Epithelial cell of esophagus (primary cell): ENCODE data around the gene SVOP.
"Not testable (repeated sequence)": the region's sequence is repeated elsewhere in the genome, so short reads cannot be mapped to it uniquely, and the experiment has no call there.

ENCODE experiments used
- DNase-seq: peaks from one replicate; pipeline ENCODE4 v3.0.0; 2010; ENCODE audit warnings: low read depth
- H3K4me3 ChIP-seq: 2 replicates; pipeline ENCODE4 v1.5.1; 2011; ENCODE audit warnings: mild to moderate bottlenecking, low read length, control low read depth
- TF ChIP-seq, protein P1 (sequence below): IDR thresholded peaks from 2 replicates; pipeline ENCODE4 v1.5.1; 2011; ENCODE audit warnings: low read depth, mild to moderate bottlenecking, low read length, control low read depth, inconsistent platforms; ENCODE audit not compliant: insufficient read depth; ENCODE audit errors: missing control alignments

Gene SVOP

DNA sequence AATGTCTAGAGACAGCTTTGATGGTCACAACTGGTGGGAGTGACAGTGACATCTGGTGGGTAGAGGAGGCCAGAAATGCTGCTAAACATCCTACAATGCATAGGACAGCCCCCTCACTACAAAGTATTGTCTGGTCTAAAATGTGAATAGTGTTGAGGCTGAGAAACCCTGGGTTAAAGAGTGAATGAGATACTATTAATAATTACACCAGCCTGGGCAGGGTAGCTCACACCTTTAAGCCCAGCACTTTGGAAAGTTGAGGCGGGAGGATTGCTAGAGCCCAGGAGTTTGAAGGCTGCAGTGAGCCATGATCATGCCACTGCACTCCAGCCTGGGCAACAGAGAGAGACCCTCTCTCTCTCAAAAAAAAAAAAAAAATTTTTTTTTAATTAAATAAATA, 11.1 kb downstream of the SVOP start:
- TF ChIP-seq, protein P1, sequence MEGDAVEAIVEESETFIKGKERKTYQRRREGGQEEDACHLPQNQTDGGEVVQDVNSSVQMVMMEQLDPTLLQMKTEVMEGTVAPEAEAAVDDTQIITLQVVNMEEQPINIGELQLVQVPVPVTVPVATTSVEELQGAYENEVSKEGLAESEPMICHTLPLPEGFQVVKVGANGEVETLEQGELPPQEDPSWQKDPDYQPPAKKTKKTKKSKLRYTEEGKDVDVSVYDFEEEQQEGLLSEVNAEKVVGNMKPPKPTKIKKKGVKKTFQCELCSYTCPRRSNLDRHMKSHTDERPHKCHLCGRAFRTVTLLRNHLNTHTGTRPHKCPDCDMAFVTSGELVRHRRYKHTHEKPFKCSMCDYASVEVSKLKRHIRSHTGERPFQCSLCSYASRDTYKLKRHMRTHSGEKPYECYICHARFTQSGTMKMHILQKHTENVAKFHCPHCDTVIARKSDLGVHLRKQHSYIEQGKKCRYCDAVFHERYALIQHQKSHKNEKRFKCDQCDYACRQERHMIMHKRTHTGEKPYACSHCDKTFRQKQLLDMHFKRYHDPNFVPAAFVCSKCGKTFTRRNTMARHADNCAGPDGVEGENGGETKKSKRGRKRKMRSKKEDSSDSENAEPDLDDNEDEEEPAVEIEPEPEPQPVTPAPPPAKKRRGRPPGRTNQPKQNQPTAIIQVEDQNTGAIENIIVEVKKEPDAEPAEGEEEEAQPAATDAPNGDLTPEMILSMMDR = no peak
- no peak for DNase-seq
- H3K4me3 ChIP-seq = no peak overlapping the region

DNA sequence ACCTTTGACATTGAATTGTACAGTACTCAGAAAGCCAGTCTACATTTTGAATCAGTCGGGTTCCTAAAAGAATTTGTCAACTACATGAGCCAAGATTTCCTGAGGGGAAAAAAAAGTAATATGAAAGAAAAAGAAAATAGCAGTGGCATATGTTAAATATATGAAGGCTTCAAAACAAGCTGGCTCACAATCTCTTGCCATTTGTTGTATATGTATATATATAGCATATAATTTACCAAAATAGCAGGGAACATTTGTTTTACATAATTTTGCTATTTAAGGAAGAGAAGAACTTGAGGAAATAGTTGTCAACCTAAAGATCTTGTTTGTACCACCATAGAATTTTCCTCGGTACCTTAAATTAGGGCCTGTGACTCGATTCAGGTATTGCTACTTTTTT, 16.9 kb downstream of the SVOP start:
- no peak for DNase-seq
- TF ChIP-seq, protein P1 = no peak
- no peak overlapping the region for H3K4me3 ChIP-seq

DNA sequence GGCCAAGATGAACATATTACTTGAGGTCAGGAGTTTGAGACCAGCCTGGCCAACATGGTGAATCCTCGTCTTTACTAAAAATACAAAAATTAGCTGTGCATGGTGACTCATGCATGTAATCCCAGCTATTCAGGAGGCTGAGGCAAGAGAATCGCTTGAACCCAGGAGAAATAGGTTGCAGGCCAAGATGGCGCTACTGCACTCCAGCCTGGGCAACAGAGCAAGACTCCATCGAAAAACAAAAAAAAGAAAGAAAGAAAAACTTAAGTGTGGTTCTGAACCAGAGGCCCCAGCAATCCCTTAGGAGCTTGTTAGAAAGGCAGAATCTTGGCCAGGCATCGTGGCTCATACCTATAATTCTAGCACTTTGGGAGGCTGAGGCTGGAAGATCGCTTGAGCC, 24.5 kb downstream of the SVOP start:
- H3K4me3 ChIP-seq = no peak overlapping the region
- DNase-seq = no peak
- TF ChIP-seq, protein P1 = no peak

DNA sequence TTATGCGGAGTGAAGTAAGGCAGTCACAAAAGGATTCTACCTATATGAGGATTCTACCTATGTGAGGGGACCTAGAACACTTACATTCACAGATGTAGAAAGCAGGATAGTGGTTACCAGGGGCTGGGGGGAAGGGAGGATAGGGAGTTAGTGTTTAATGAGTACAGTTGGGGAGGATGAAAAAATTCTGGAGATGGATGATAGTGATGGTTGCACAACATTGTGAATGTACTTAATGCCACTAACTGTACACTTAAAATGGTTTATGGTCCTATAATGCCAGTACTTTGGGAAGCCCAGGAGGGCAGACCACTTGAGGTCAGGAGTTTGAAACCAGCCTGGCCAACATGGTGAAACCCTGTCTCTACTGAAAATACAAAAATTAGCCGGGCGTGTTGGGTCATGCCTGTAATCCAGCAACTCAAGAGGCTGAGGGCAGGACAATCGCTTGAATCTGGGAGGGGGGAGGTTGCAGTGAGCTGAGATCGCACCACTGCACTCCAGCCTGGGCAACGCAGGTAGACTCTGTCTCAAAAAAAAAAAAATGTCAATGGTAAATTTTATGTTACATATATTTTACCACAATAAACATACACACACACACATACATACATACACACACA, 25.4 kb downstream of the SVOP start:
- peak; percentile 8 for DNase-seq
- TF ChIP-seq, protein P1 = no peak
- no peak overlapping the region for H3K4me3 ChIP-seq

DNA sequence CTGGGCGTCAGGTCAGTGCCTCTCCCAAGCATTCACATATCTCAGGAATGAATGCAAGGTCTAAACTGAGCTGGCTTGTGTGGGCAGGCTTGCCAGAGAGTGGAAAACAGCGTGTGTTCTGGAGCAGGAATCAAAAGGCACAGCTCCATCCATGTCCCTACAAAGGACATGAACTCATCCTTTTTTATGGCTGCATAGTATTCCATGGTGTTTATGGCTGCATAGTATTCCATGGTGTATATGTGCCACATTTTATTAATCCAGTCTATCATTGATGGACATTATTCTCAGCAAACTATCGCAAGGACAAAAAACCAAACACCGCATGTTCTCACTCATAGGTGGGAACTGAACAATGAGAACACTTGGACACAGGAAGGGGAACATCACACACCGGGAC, 30.8 kb downstream of the SVOP start:
- DNase-seq, H3K4me3 ChIP-seq: not testable (repeated sequence)

DNA sequence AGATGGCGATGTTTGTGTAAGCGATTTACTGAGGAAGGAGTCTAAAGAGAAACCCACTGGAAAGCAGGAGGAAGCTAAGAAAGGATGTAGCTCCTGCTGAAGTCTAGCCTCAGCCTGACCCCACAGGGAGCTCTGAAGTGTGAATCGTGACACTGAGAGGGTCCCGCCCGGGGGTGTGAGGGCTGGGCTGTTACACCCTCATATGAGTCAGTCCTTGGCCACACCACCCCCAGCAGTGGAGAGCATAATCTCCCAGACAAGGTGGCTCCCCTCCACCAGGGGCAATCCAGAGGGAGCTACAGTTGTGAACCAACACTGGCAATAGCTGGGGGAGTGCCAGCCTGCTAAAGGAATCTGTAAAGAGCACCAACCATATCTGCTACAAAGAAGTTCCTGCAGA, 31.5 kb downstream of the SVOP start:
- no peak for DNase-seq
- H3K4me3 ChIP-seq = no peak overlapping the region
- TF ChIP-seq, protein P1 = no peak

DNA sequence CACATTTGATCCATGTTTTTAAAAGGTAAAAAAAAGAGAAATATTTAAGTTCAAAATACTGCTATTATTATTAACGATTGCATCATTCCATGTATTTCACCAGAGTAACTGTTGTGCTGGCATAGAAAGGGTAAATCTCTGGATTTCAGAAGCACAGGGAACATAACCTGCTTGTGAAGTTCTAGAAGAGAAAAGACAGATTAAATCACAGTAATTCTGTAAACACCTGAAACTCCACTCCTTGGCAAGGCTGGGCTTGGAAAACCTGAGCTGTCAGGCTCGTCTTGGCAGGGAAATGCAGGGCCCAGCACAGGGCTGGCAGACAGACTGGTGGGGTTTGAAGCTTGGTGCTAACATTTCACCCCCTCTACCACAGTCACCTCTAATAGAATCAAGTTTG, 35.1 kb downstream of the SVOP start:
- no peak overlapping the region for H3K4me3 ChIP-seq
- DNase-seq = peak; percentile 7
- TF ChIP-seq, protein P1 = no peak
